ENCODE data around the gene YY2. TPM values are rescaled to one million over a fixed set of nuclear protein-coding genes. Genes with fewer than 3 reads are reported as not detected.
"Not testable (repeated sequence)": the region's sequence is repeated elsewhere in the genome, so short reads cannot be mapped to it uniquely, and the experiment has no call there.

The YY2 gene
- total RNA-seq, 4 donors from 2014 or later, result 1.2 to 2.4 (median 1.6) TPM; not detected in 1

GRCh38 chrX:21873063-21873775 is 17.4 kb downstream of the YY2 start:
- Histone ChIP-seq H3K27me3 (no peaks in the 10 kb centered on the region), H3K9me3 (no peaks in the 10 kb centered on the region), H3K27ac (no peak overlapping the region), H3K36me3 (no peaks in the 10 kb centered on the region), H3K4me3 (no peak overlapping the region), H3K4me1 (no peaks in the 10 kb centered on the region)
- intact Hi-C loops (cut with DNase I; ENCODE audit: low total_unique reads), result loop anchor here (5.0 kb wide), 1 partner anchor 1411 kb away; no protein-coding TSS in a partner anchor
- TF ChIP-seq POLR2AphosphoS5 (IDR thresholded peaks at IDR 0.05), result no peak
- TF ChIP-seq CTCF (IDR thresholded peaks at IDR 0.05), result no peak
- TF ChIP-seq EP300 (IDR thresholded peaks at IDR 0.05; ENCODE audit: low read depth), result no peak
- TF ChIP-seq POLR2A (IDR thresholded peaks at IDR 0.05), result no peak
- no peak for DNase-seq
- in situ Hi-C loops (cut with MboI; ENCODE audit: low pct_ligation_motif_present in 1 of 4, low pct_unique_long_range_greater_than_20kb in 1 of 4, low sequenced_read_pairs in 3 of 4), result no loop called here
- 63% methylated on average over 4 of the region's 4 CpGs; no CpG with 5 or more reads in 1 of the 2 donors for WGBS, 2 donors (ENCODE audit: low coverage in 1 of 2)

DNA sequence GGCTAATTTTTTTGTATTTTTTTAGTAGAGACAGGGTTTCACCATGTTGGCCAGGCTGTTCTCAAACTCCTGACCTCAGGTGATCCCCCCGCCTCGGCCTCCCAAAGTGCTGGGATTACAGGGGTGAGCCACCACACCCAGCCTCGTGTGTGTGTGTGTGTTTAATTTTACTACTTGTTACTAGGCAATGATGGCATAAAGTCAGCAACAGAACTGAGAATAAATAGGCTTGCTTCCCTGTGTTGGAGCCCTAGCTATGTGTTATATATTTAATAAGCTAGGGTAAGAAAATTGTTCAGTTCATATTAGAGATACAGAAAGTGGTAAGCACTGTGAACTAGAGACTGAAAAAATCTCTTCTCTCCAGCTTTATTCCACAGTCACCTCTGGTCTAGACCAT is 18.4 kb downstream of the YY2 start:
- H3K4me1 ChIP-seq; H3K9me3 ChIP-seq; H3K36me3 ChIP-seq; H3K27ac ChIP-seq; H3K4me3 ChIP-seq; in situ Hi-C loops (cut with MboI; ENCODE audit: low pct_ligation_motif_present in 1 of 4, low pct_unique_long_range_greater_than_20kb in 1 of 4, low sequenced_read_pairs in 3 of 4); H3K27me3 ChIP-seq; DNase-seq: not testable (repeated sequence)
- WGBS, 2 donors (ENCODE audit: low coverage in 1 of 2), result 59% methylated on average over 3 of the region's 3 CpGs; no CpG with 5 or more reads in 1 of the 2 donors
- intact Hi-C loops (cut with DNase I; ENCODE audit: low total_unique reads), result loop anchor here (5.0 kb wide), 1 partner anchor 1412 kb away; no protein-coding TSS in a partner anchor

- intact Hi-C loops (cut with DNase I; ENCODE audit: low total_unique reads) (no loop called here), in situ Hi-C loops (cut with MboI; ENCODE audit: low pct_ligation_motif_present in 1 of 4, low pct_unique_long_range_greater_than_20kb in 1 of 4, low sequenced_read_pairs in 3 of 4) (no loop called here)
- WGBS, 2 donors (ENCODE audit: low coverage in 1 of 2), result 50% methylated on average over 1 of the region's 1 CpG; no CpG with 5 or more reads in 1 of the 2 donors
- Histone ChIP-seq H3K27ac (no peak overlapping the region), H3K27me3 (no peaks in the 10 kb centered on the region), H3K9me3 (no peaks in the 10 kb centered on the region), H3K4me1 (no peaks in the 10 kb centered on the region), H3K4me3 (no peak overlapping the region), H3K36me3 (no peaks in the 10 kb centered on the region)
- DNase-seq, result no peak
- TF ChIP-seq EP300 (IDR thresholded peaks at IDR 0.05; ENCODE audit: low read depth) (no peak), CTCF (IDR thresholded peaks at IDR 0.05) (no peak), POLR2AphosphoS5 (IDR thresholded peaks at IDR 0.05) (no peak), POLR2A (IDR thresholded peaks at IDR 0.05) (no peak)
These were observed 19.2 kb downstream of the YY2 start for GRCh38 chrX:21875013-21875412.

GRCh38 chrX:21881881-21882574 is 26.2 kb downstream of the YY2 start:
- Histone ChIP-seq H3K27me3 (no peaks in the 10 kb centered on the region), H3K36me3 (no peaks in the 10 kb centered on the region), H3K4me3 (no peak overlapping the region), H3K9me3 (no peaks in the 10 kb centered on the region), H3K4me1 (no peaks in the 10 kb centered on the region), H3K27ac (no peak overlapping the region)
- intact Hi-C loops (cut with DNase I; ENCODE audit: low total_unique reads) (no loop called here), in situ Hi-C loops (cut with MboI; ENCODE audit: low pct_ligation_motif_present in 1 of 4, low pct_unique_long_range_greater_than_20kb in 1 of 4, low sequenced_read_pairs in 3 of 4) (no loop called here)
- TF ChIP-seq CTCF (IDR thresholded peaks at IDR 0.05) (no peak), POLR2A (IDR thresholded peaks at IDR 0.05) (no peak), EP300 (IDR thresholded peaks at IDR 0.05; ENCODE audit: low read depth) (no peak), POLR2AphosphoS5 (IDR thresholded peaks at IDR 0.05) (no peak)
- 83 to 86% methylated on average over 1 to 3 of the region's 3 CpGs for WGBS, 2 donors (ENCODE audit: low coverage in 1 of 2)
- no peak for DNase-seq

All from transverse colon (tissue), 4 donors.